HG03095 (cell line): ENCODE data around the gene ZNF644.

ENCODE experiments used
- ATAC-seq: cut with Tn5 transposase; IDR thresholded peaks from one replicate; pipeline ENCODE4 v1.9.1; 2021; ENCODE audit warnings: moderate library complexity; ENCODE audit not compliant: unreplicated experiment

ZNF644 gene

GRCh38 chr1:91022518-91022929 is 689 bp upstream of the ZNF644 start:
- no peak for ATAC-seq

GRCh38 chr1:91020967-91021685 is 709 bp downstream of the ZNF644 start:
- peak; percentile 40 for ATAC-seq

- ATAC-seq, result no peak
These were observed 1.3 kb downstream of the ZNF644 start for GRCh38 chr1:91020486-91020885.

DNA sequence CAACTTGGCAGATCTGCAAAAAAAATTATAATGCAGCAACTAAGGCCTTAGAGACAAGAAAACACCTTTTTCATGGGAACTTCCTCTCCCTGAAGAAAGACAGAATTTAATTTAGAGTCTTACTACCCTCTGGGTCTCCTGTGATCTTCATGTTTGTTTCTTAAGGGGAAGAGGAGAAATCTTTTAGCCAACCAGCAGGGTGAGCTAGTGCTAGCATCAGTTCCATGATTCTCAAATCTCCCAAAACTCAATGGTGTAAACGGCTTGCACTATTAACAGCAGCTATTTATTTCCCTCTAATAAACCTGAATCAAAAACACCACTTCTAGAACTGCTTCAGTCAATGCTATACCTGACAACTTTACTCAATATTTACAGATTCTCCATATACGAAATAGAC is 3.8 kb downstream of the ZNF644 start:
- ATAC-seq, result no peak

DNA sequence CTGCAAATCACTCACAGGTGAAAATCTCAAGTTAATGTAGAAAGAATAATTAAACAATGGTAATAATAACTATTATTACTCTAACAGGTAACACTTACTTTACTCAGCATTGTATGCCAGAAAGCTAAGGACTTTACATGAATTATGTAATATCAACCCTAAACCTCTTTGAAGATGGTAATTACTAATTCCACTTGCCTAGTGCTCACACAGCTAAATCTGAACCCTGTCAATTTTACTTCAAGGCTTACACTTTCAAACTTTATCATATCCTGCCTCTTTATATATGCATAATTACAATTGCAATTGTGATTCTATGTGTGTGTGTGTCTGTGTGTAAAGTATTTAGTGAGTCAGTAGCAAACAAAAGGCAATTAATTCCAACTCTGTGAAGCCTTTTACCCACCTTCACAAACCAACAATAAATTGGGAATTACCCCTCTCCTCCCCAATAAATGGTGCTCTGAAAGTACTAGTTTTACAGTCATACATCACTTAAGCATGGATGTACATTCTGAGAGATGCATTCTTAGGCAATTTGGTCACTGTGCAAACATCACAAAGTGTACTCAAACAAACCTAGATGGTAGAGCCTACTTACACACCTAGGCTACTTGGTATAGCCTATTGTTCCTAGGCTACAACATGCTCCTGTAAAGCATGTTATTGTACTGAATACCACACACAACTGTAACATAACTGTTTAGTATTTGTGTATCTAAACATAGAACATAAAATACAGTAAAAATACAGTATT is 5.9 kb downstream of the ZNF644 start:
- ATAC-seq, result no peak

GRCh38 chr1:91015358-91015780 is 6.5 kb downstream of the ZNF644 start:
- no peak for ATAC-seq

DNA sequence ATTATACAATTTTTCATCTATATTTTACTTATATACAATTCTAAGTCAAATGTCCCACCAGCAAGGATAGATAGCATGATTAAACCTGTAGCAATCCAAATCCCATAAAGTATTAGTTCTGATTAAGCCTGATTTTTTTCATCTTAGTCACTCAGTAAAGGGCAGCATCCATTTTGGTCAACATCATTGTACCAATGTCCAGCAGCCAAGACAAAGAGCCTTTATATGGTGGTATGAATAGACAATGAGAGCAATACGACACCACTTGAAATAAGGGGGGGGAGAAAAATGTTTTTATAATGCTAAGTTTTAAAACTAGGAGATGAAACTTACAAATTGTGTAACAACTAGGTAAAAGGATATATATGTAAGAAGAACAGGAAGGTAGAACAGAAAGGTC is 7.4 kb downstream of the ZNF644 start:
- ATAC-seq, result no peak

GRCh38 chr1:91013302-91013701 is 8.5 kb downstream of the ZNF644 start:
- no peak for ATAC-seq

- ATAC-seq, result no peak
These were observed 9.6 kb downstream of the ZNF644 start for GRCh38 chr1:91012196-91012595.

DNA sequence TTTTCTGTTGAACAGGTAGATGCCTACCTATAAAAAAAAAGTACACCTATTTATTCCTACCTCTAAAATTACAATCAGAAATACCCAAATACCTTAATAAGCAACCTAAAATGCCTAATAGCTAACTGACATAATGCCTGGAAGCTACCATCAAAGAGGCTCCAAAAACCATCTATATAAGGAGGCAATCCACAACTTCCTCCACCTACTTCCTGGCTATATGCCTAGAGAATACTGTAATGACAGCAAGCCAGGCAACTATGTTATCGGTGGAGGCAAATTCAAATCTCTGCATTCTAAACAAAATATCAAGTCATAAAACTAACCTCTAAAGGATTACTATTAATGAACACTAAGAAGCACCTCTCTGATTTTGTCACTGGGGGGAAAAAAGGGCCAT is 10.1 kb downstream of the ZNF644 start:
- ATAC-seq, result no peak

DNA sequence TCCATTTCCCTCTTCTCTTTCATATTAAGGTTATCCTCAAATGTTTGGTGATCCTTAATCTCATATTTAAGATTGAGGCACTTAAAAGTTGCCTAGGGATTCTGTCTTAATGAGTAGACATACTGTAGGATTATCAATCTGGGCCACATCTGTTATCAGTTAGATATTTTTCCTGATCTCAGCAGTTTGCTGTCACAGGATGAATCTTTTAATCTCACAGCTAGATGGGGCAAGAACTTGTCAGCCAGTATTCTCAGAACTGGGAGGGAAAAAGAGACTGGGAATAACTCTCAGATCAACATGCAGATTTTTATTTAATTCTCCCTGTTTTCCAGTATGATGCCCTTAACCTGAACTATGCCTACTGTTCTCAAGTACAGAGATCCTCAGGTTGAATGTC is 14.0 kb downstream of the ZNF644 start:
- ATAC-seq, result no peak

DNA sequence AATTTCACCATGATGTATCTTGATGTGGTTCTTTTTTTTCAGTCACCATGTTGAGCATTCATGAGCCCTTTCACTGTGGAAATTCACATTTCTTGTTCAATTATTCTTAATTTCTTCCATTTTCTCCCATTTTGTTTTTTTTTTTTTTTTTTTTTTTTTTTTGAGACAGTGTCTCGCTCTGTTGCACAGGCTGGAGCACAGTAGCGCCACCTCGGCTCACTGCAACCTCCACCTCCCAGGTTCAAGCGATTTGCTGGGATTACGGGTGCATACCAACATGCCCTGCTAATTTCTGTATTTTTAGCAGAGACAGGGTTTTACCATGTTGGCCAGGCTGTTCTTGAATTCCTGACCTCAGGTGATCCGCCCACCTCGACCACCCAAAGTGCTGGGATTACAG is 14.7 kb downstream of the ZNF644 start:
- ATAC-seq, result no peak

GRCh38 chr1:91006113-91006908 is 15.5 kb downstream of the ZNF644 start:
- no peak for ATAC-seq

DNA sequence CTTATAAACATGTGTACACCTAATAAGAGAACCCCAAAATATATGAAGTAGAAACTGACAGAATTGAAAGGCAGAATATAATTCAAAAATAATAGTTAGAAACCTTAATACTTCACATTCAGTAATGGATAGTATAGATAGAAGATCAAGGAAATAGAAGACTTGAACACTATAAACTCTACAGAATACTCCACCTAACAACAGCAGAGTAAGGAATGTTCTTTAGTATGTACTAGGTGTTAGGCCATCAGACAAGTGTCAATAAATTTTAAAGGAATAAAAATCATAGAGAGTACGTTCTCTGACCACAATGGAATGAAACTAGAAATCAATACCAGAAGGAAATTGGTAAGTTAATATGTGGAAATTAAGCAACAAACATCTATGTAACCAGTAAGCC is 16.6 kb downstream of the ZNF644 start:
- ATAC-seq, result no peak

GRCh38 chr1:91004145-91004544 is 17.7 kb downstream of the ZNF644 start:
- ATAC-seq, result no peak

- no peak for ATAC-seq
These were observed 25.0 kb downstream of the ZNF644 start for GRCh38 chr1:90996742-90997413.

DNA sequence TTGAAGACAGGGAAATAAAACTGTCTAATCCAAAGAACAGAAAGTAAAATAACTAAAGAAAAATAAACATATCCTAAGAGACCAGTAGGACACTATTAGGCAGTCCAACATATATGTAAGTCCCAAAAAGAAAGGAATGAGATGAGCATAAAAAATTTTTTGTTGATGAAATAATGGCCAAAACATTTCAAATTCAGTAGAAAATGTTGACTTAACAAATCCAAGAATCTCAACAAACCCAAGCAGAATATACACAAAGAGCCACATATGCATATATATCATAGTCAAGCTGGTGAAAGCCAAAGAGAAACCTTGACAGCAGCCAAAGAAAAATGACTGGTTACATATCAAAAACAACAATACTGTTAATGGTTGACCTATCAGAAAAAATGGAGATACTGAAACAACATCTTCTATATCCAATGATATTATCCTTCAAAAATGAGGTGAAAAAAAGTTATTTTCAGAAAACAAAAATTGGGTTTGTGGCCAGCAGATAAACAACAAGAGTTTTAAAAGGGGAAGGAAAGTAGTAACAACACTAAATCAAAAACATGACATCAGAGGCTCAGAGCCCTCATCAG is 26.4 kb downstream of the ZNF644 start:
- no peak for ATAC-seq

- no peak for ATAC-seq
These were observed 27.4 kb downstream of the ZNF644 start for GRCh38 chr1:90994461-90994860.

DNA sequence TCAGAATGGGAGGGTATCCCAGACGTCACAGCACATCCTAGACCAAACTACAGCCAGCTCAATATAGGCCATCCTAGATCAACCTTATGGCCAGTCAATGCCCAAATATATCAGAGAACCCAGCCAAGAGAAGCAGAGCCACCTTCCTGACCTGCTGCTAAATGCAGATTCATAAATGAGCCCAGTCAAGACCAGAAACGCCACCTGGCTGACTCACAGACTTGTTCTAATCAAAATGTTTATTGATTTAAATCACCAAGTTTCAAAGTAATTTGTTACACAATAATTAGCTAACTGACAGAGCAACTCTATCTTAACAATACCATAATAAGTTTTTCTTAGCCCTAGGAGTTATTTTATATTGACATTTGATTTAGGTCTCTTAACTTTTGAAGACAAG is 28.6 kb downstream of the ZNF644 start:
- no peak for ATAC-seq

DNA sequence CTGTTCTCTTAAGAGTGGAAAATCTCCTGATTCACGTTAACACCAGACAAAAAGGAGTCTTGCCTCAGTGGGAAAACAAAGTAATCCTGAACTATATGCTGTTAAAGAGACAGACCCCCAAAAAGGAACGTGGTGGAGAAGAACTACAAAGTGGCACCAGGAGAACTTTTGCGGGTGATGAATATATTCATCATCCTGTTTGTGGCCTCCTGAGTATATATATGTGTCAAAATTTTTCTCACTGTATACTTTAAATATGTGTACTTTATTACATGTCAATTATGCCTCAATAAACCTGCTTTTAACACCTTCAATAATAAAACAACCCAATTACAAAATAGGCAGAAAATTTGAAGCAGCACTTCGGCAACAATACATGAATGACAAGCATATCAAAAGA is 31.1 kb downstream of the ZNF644 start:
- ATAC-seq, result no peak

- no peak for ATAC-seq
These were observed 31.8 kb downstream of the ZNF644 start for GRCh38 chr1:90989990-90990389.
